NCI-H226 (cell line): ENCODE data around the gene ZNF99.
"Not testable (repeated sequence)": the region's sequence is repeated elsewhere in the genome, so short reads cannot be mapped to it uniquely, and the experiment has no call there.

Experiments
- DNase-seq: peaks from one replicate; pipeline ENCODE4 v3.0.0-alpha.2; 2015

ZNF99 gene

GRCh38 chr19:22783651-22784410 is at the start of gene ZNF99:
Gene ZNF99 (minus strand): TSS chr19:22784151. CDS start chr19:22784016, 135 bp downstream.
- no peak for DNase-seq

DNA sequence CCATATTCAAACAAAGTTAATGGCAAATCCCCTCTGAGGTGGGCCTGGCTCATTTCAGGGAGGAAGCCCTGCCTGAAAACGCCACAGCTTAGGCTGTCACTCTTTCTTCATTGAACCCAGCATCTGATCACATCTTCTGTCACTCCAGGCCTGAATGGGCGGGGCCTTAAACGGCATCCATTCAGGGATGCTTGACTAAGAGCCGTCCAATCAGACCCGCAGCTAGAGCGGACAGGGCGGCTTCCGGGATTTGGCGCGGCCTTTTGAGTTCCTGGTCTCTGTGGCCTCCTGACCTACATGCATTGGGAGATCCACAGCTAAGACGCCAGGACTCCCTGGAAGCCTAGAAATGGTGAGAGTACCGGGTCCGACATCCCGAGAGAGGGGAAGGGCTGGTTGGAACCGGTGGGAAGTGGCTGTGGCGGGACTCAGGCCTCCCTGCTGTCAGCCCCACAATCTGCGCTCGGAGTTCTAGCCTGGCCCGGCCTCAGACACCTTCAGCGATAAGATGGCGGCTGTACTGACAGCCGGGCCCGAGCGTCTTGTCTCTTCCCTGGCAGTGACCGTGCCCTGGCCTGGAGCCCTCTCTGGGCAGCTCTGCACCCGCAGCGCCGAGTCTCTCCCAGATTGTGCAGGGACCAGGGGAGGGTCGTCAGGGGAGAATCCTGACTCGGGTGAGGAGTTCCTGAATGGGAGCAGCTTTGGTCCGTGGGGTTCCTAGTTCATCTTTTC is 48.2 kb upstream of the ZNF99 start, which contains the start of gene ZNF723:
ZNF723 (plus strand) TSS at position 261 of the 732 bp plus-strand sequence; CDS start at position 350, 89 bp downstream.
- no peak for DNase-seq

GRCh38 chr19:22831211-22831610 is 47.3 kb upstream of the ZNF99 start:
- no peak for DNase-seq

- DNase-seq = no peak
Measured at GRCh38 chr19:22814124-22814523, 30.2 kb upstream of the ZNF99 start.

DNA sequence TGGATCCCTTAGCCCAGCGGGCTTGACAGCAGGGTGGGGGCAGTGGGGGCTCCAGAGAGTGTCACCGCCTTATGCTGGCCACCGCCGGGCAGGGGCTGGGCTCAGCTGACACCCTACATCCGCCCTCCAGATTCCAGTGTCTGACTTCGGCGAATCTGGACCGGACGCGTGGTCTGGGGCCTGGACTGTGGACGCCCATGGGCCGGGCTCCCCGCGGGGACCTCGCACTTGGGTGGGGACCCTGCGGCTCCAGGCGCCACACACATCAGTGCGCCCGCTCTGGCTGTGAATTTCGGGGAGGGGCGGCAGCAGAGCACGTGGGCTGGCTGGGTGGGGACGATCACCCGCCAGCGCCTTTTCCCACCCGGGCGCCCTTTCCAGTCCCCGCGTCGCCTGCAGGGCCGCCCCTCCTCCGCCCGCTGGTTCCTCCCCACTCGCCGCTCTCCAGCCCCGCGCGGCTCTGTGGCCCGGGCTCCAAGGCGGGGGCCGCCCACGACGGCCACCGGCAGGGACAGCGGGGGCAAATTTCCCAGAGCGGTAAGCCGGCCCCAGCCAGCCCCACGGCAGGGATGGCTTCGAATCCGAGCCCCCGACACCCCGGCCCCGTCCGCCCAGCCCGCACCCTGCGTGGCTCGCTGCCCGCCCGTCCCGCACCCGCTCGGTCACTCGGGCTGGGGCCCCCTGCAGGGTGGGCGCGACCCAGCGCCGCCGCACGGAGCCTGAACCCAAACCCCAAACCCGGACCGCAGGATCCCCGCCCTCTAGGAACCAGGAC is 23.3 kb upstream of the ZNF99 start:
- no peak for DNase-seq

DNA sequence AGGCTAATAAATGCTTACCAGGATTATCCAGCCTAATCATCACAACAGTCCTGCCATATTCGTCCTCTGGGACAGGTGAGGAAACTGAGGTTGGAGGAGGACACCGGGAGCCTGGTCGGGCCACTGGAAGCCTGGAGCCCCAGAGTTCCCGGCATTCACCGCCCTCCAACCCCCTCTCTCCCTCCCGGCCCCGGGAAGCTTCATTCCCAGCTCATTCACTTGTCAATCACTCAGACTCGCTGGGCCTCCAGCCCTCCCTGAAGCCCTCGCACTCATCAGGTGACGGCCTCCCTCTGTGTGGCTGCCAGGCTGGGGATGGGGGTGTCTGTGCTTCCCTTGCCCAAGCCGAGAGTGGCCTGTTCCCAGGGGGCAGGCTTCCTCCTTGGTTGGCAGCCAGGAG is 22.5 kb upstream of the ZNF99 start:
- DNase-seq = no peak

GRCh38 chr19:22797040-22797439 is 13.1 kb upstream of the ZNF99 start:
- no peak for DNase-seq

DNA sequence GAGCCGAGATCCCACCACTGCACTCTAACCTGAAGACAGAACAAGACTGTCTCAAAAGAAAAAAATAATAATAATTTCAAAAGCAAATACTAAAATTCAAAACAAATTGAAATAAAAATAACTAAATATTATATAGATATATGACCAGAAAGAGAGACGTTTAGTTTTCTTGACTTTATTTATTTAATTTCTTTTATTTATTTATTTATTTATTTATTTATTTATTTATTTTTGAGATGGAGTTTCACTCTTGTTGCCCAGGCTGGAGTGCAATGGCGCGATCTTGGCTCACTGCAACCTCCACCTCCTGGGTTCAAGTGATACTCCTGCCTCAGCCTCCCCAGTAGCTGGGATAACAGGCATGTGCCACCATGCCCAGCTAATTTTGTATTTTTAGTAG is 8.9 kb upstream of the ZNF99 start:
- not testable (repeated sequence) for DNase-seq

DNA sequence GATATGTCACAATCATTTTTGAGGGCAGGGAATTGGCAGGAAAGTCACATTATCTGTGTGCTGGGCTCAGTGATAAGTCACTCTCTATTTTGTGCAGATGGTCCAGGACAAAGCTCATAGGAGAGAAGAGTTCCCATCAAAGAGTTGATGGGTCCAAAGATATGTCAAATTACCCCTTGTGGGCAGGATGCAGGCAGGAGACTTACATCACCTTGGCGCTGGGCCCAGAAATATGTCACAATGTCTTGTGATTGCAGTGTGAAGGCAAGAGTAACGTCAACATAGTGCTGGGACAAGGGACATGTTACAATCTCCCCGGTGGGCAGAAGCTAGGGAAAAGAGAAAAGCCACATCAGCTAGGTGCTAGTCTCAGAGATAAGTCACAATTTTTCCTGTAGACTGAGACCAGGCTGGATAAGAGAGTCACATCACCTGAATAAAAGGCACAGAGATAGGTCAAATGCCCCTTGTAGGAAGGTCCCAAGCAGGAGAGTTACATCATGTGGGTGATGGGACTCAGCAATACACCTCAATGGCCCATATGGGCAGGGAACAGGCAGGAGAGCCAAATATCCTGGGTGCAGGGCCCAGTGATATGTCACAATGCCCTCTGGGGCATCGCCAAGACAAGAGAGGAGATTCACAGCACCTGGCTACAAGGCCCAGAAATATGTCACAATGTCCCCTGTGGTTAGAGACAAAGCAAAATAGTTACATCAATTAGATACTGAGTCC is 47.9 kb downstream of the ZNF99 start:
- DNase-seq = no peak

GRCh38 chr19:22733691-22734090 is 50.3 kb downstream of the ZNF99 start:
- DNase-seq = no peak

GRCh38 chr19:22728214-22728613 is 55.7 kb downstream of the ZNF99 start:
- not testable (repeated sequence) for DNase-seq

GRCh38 chr19:22721533-22721932 is 62.4 kb downstream of the ZNF99 start:
- not testable (repeated sequence) for DNase-seq

DNA sequence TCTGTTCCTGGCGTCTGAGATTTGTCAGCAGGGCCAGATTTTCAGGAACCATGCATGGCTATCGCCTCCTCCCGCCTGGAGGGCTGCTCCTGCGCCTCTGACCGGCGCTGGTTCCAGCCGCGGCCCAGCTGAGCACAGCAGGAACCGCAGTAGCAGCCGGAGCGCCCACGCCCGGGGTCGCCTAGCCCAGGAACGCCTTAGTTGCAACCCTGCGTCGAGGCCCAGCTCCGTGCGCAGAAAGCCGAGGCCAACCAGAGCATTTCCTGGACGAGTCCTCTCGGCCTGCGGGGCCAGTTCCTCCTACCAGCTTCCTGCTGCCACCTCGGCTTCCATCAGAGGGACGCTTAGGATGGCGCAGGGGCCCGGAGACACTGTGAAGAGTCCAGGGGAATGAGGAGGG is 75.0 kb downstream of the ZNF99 start:
- DNase-seq = no peak

- DNase-seq = not testable (repeated sequence)
Measured at GRCh38 chr19:22703096-22703495, 80.9 kb downstream of the ZNF99 start.

- not testable (repeated sequence) for DNase-seq
Measured at GRCh38 chr19:22702661-22703060, 81.3 kb downstream of the ZNF99 start.
